Measurements from ENCODE around the gene TJP2. TPM values are rescaled to one million over a fixed set of nuclear protein-coding genes. Genes with fewer than 3 reads are reported as not detected.

TJP2 gene
- total and polyA plus RNA-seq, 10 of the 15 experiments (the other 5 are each of a cell fraction or from before 2014, with no cell fraction given), result 6.4 to 59.9 (median 29.7) TPM

DNA sequence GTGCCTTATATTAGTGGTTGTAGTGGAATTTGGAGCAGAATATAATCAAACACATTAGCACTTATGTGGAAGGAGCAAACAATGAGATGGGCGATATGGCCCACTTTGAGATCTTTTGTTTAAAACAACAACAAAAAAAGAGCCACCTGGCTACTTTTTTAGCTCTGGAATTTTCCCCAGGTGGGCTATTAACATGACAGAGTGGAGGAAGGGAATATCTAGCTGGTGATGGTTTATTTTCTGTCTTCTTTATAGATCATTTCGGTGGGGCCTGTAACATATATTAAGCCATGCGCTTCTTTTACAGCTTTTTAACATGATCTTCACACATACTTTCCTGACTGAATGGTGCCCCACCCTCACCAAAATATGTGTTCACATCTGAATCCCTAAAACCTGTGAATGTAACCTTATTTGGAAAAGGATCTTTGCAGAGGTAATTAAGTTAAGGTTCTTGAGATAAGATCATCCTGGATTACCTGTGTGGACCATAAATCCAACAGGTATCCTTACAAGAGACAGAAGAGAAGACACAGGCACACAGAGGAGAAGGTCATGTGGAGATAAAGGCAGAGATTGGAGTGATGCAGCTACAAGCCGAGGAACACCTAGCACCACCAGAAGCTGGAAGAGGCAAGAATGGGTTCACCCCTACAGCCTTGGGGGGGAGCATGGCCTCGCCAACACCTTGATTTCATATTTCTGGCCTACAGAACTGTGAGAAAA is 134.3 kb downstream of the TJP2 start:
- H3K4me1 ChIP-seq (ENCODE audit: control insufficient read depth, insufficient read depth, low read length), result no peaks in the 10 kb centered on the region
- FAIRE-seq (no peak), DNase-seq (ENCODE audit: low read depth, low spot score) (no peak), ATAC-seq (no peak)
- no peak overlapping the region for H2AFZ ChIP-seq (ENCODE audit: control insufficient read depth, low read depth, low read length)
- H3K79me2 ChIP-seq (ENCODE audit: control insufficient read depth, insufficient read depth, low read length), result no peaks in the 10 kb centered on the region
- ChIA-PET POLR2A (no interaction called here), CTCF (no interaction called here), SMC1A (ENCODE audit: uncharacterized antibody, unreplicated experiment) (interaction anchor here (1.4 kb wide), 1 partner anchor 20 kb away, joined by 3 read pairs; no protein-coding TSS in a partner anchor), RAD21 (ENCODE audit: unreplicated experiment) (interaction anchor here (0.6 kb wide), 1 partner anchor 123 kb away, joined by 3 read pairs; no protein-coding TSS in a partner anchor)
- H3K27ac ChIP-seq (ENCODE audit: control insufficient read depth, insufficient read depth), result no peak overlapping the region
- no peaks in the 10 kb centered on the region for H4K20me1 ChIP-seq (ENCODE audit: control insufficient read depth, insufficient read depth)
- no peak overlapping the region for H3K4me2 ChIP-seq (ENCODE audit: control insufficient read depth, insufficient read depth)
- in situ Hi-C loops (cut with MboI), result no loop called here
- H3K9me3 ChIP-seq (replicated peaks; ENCODE audit: control insufficient read depth, insufficient read depth, low read length), result no peaks in the 10 kb centered on the region; the same call in 2 of the 3 replicates
- intact Hi-C loops (cut with micrococcal nuclease; ENCODE audit: unreplicated experiment), result no loop called here
- no peaks in the 10 kb centered on the region for H3K27me3 ChIP-seq (replicated peaks in 1 of 2; ENCODE audit: control insufficient read depth in 2 of 2, insufficient read depth in 2 of 2, low read length in 1 of 2)
- H3K4me3 ChIP-seq, result no peak overlapping the region
- BruUV-seq (replicated peaks), result no TSS peak
- WGBS (ENCODE audit: insufficient coverage, insufficient replicate concordance, low lambda C conversion rate, missing lambda C conversion rate), result 63% methylated on average over 5 of the region's 5 CpGs
- H3K9ac ChIP-seq (ENCODE audit: control insufficient read depth, insufficient read depth, low read length), result no peak overlapping the region
- TF ChIP-seq NBN (IDR thresholded peaks at IDR 0.05) (no peak), KAT2A (conservative IDR thresholded peaks at IDR 0.05; ENCODE audit: control insufficient read depth, low read depth, low read length) (no peak), ZNF274 (IDR thresholded peaks at IDR 0.05; ENCODE audit: insufficient read depth, insufficient read length) (no peak), SMAD1 (IDR thresholded peaks at IDR 0.05; ENCODE audit: low read depth, partially characterized antibody) (no peak), TCF3 (IDR thresholded peaks at IDR 0.05; ENCODE audit: borderline replicate concordance, insufficient read depth, low read depth, low read length) (no peak), ASH2L (IDR thresholded peaks at IDR 0.05; ENCODE audit: borderline replicate concordance, low read depth) (no peak), SMARCA5 (IDR thresholded peaks at IDR 0.05) (no peak), POLR2AphosphoS2 (IDR thresholded peaks at IDR 0.05; ENCODE audit: low read depth, low read length) (no peak), MTA3 (IDR thresholded peaks at IDR 0.05; ENCODE audit: borderline replicate concordance, low read length) (no peak), PKNOX1 (IDR thresholded peaks at IDR 0.05) (no peak), HDAC6 (IDR thresholded peaks at IDR 0.05; ENCODE audit: unreplicated experiment) (no peak), GABPA (IDR thresholded peaks at IDR 0.05; ENCODE audit: low read depth) (no peak), MYC (IDR thresholded peaks at IDR 0.05; ENCODE audit: insufficient read depth, insufficient read length, insufficient replicate concordance, low read length, severe bottlenecking) (no peak), SIX5 (IDR thresholded peaks at IDR 0.05; ENCODE audit: low read depth, low read length, severe bottlenecking) (no peak), KLF5 (IDR thresholded peaks at IDR 0.05; ENCODE audit: partially characterized antibody) (no peak)
- TF ChIP-seq, protein P1, sequence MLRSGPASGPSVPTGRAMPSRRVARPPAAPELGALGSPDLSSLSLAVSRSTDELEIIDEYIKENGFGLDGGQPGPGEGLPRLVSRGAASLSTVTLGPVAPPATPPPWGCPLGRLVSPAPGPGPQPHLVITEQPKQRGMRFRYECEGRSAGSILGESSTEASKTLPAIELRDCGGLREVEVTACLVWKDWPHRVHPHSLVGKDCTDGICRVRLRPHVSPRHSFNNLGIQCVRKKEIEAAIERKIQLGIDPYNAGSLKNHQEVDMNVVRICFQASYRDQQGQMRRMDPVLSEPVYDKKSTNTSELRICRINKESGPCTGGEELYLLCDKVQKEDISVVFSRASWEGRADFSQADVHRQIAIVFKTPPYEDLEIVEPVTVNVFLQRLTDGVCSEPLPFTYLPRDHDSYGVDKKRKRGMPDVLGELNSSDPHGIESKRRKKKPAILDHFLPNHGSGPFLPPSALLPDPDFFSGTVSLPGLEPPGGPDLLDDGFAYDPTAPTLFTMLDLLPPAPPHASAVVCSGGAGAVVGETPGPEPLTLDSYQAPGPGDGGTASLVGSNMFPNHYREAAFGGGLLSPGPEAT (IDR thresholded peaks at IDR 0.05; ENCODE audit: low read depth), result no peak
- TF ChIP-seq, protein P2, sequence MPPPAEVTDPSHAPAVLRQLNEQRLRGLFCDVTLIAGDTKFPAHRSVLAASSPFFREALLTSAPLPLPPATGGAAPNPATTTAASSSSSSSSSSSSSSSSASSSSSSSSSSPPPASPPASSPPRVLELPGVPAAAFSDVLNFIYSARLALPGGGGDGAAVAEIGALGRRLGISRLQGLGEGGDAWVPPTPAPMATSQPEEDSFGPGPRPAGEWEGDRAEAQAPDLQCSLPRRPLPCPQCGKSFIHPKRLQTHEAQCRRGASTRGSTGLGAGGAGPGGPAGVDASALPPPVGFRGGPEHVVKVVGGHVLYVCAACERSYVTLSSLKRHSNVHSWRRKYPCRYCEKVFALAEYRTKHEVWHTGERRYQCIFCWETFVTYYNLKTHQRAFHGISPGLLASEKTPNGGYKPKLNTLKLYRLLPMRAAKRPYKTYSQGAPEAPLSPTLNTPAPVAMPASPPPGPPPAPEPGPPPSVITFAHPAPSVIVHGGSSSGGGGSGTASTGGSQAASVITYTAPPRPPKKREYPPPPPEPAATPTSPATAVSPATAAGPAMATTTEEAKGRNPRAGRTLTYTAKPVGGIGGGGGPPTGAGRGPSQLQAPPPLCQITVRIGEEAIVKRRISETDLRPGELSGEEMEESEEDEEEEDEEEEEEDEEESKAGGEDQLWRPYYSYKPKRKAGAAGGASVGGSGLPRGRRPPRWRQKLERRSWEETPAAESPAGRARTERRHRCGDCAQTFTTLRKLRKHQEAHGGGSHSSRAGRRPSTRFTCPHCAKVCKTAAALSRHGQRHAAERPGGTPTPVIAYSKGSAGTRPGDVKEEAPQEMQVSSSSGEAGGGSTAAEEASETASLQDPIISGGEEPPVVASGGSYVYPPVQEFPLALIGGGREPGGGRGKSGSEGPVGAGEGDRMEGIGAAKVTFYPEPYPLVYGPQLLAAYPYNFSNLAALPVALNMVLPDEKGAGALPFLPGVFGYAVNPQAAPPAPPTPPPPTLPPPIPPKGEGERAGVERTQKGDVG (CRISPR knock-in tag; IDR thresholded peaks at IDR 0.05), result no peak
- H3K36me3 ChIP-seq (ENCODE audit: control insufficient read depth in 2 of 2, insufficient read depth in 2 of 2, low read length in 1 of 2), result no peaks in the 10 kb centered on the region

Measured in GM12878 (cell line).